SW480 (cell line): ENCODE data around the gene PRLR.
"Not testable (repeated sequence)": the region's sequence is repeated elsewhere in the genome, so short reads cannot be mapped to it uniquely, and the experiment has no call there.

ENCODE experiments used
- DNase-seq: peaks from one replicate; pipeline ENCODE4 v3.0.0-alpha.2; 2016; ENCODE audit warnings: low spot score

The PRLR gene

DNA sequence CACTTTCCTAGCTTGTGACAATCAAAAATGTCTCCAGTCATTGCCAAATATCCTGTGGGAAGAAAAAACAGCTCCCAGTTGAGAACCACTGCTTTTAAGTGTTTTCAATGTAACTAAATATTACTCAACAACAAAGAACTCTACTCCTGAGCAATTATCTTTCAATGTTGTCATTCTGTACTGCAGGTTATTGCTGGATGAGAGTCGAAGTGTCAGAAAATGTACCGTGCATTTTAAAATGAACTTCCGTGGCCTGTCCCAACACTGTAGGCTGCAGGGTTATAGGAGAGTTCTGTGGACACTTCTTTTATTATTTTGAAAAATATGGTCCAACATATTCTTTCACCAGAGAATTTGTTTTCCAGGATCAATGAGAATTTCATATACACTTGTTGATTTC lies 147.8 kb downstream of the PRLR start:
- no peak for DNase-seq

DNA sequence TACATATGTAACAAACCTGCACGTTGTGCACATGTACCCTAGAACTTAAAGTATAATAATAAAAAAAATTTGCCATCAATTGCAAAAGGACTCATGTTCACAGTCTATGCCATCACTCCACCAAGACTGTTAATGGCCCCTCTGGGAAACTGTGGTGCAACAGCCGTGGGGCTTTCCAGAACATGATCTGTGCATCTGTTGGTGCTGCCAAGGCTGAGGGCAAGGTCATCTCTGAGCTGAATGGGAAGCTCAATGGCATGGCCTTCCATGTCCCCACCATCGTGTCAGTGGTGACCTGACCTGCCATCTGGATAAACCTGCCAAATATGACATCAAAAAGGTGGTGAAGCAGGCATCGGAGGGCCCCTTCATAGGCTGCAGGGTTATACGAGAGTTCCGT lies 149.2 kb downstream of the PRLR start:
- no peak for DNase-seq

DNA sequence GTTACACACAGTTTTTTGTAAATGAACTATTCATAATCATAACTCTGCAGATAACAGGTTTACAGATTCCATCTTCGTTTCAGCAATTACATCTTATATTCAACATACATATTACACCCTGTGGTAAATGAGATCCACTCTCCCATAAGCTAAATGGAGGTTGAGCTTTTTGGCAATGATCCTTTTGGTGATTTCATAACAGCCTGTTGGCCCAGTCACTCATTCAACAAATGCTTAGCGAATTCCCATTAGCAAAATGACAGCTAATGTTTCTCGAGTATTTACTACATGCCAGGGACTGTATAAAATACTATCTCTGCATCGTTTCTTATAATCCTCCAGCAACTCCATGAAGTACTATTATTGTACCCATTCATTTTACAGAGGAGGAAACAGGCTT lies 157.1 kb downstream of the PRLR start:
- DNase-seq, result no peak

DNA sequence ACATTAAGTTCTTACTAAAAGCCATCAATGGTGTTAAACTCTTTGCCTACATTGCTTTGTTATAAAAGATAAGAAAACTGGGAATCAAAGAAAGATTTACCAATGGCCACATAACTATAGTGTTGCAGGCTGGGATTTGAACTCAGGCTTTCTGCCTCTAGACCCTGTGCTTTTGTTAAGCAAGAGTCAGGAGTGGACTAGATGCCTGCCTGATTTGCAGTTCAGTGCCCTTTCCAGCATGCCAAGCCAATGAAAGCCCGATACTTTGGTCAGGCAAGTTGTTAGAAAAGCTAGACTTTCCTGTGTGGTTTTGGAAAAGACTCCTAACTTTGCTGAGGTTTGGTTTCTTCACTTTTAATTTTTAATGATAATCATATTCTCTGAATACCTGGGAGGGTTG lies 161.1 kb downstream of the PRLR start:
- DNase-seq, result no peak

DNA sequence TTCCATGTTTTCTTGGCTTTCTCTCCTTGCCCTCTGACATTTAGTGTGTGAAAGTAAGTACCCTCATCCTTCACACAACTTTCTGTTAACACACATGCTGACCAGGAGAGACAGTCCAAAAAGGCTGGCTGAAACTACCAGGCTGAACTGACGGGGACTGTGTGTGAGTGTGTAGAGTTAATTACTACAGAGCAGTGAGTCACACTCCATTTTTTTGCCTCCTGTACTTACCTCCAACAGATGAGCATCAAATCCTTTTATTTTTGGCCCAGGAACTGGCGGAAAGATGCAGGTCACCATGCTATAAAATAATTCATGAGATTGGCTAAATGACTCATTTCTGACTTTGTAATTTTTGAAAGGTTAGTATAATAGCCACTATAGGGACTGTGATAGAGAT lies 162.3 kb downstream of the PRLR start:
- DNase-seq, result no peak

DNA sequence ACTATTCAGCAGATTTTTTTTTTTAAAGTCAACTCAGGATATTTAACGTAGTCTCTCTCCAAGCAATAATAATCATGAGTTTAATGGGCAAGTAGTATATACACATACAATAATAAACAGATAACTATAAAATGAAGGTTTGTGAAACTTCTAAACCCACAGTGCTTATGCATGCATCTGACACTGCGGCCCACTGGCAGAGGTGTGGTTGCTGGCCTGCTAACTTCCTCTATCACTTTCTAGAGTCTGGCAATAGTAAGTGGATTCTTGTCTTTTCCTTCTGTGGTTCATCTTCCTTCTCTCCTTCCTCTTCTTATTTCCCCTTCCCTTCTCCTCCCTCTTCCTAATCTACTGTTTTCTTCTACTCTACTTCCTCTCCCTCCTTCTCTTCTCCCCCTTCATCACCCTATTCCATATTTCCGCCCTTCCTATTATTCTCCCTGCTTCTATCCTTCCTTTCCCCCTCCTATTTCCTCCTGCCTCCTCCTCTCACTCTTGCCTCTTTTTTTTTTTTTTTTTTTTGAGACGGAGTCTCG lies 164.0 kb downstream of the PRLR start:
- DNase-seq, result no peak

DNA sequence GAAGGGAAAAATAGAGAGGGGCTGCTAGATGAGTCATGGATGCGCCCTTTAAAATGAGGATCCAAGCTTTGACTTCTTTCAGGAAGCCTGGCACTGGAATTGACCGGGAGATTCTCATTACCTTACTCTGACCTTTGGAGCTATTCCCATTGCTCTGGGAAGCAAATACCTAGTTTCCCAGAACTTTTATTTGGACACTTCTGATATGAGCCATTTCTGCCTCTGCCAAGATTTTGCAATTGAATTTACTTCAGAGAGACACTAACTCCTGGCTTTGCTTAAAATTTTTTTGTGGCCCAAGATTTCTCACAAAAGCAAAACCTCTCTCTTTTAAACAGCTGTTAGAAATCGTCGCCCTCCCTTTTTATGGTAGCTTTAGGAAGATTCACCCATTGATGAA lies 166.9 kb downstream of the PRLR start:
- DNase-seq, result no peak

DNA sequence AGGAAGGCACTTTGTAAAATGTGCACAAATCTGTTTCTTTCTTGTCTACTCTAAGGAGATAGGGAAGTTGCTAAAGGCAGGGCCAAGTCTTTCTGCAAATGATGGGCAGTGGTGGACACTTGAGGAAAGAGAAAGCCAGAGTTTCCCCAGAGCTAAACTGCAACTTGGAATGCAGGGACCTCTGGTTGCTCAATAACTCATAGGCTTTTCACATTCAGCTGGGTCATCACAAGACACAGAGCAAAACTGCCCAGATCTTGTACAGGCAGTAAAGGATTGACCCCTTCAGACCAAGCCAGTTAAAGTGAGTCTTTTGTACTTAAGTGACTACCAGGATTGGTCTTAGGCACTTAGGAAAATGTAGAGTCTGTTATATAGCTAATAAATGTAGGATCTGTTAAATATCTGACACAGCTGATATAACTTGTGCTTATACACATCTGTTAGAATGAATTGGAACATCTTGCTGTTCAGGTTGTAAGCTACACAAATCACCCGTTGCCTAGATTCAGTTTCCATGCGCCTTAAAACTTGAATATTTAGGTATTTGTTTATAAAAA lies 169.0 kb downstream of the PRLR start:
- no peak for DNase-seq

DNA sequence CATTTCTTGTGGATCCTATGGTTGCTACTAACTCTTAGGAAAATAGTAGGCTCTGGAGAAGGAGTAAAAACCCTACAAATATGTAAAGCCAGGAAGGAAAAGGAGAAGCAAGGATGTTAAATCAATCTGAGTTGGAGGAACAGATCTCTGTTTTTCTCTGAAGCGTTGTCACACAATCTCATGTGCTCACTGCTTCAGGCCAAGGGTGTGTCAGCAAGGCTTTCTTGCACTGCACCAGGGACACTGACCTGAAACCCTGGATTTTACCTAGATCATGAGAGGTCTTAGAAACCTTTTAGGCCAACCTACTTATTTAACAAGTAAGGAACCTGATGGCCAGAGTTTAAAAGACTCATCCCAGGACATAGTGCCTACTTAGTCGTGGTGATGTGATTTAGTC lies 170.1 kb downstream of the PRLR start:
- no peak for DNase-seq

DNA sequence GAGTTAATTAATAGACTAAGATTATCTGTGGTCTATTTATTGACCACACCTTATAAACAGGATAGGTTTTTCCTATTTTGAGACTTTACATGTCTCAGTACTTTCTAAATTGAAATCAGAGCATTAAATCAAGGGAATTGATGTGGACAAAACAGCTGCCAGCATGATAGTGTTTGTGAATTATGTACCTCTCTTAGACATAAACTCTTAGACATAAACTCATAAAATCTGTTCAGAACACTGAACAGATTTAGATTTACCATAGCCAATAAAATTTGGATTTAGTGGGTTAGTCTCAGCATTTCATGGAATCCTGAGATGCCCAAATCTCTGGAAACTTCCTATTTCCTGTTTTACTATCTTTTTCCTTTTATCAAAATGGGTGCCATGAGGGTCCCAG lies 171.0 kb downstream of the PRLR start:
- no peak for DNase-seq

DNA sequence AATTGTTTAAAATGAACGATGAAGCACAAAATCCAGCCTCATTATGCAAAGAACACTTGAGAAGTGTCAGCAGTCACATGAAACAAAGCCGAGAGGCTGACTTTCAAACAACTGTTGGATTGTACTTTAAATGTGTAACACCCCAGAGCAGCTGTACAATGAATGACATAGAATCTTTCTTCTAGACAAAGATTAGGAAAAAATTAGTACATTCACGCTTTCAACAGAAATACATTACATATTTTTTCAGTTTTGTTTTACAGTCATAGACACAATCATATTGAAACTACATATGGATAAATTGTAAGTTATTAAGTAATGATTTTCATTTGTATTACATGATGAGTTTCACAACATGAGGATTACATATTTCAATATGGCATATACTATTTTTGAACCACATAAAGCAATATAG lies 171.9 kb downstream of the PRLR start:
- no peak for DNase-seq

DNA sequence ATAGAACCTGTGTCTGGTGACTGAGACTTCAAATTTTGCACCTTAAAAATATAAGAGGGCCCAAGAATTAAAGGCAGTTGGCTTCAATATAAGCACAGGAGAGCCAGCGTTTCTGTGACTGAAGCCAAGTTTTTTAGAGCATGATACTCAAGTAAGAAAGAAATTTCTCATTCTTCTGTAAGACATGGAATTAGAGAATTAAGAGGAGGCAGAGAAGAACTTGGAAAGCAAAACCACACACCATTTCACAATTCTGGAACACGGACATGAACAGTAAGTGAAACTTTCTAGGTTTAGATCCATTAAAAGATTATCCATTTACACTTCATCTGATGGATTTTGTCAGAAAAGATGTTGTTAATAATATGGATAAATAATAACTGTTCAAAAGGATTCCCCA lies 173.6 kb downstream of the PRLR start:
- DNase-seq, result no peak

DNA sequence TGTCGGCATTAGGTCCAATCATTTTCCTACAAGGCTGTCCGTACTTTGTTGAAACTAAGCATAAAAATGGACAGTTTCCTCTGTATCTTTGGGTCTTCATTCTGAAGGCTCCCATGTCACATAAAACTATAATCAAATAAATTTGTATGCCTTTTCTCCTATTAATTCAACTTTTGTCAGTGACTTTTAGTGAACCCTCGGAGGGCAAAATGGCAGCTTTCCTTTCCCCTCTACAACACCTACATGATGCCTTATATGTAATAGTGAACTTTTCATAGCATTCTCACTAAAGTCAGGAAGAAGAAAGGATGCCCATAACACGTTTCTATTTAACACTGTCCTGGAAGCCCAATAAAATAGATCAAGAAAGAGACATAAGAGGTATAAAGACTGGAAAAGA lies 177.4 kb downstream of the PRLR start:
- no peak for DNase-seq

DNA sequence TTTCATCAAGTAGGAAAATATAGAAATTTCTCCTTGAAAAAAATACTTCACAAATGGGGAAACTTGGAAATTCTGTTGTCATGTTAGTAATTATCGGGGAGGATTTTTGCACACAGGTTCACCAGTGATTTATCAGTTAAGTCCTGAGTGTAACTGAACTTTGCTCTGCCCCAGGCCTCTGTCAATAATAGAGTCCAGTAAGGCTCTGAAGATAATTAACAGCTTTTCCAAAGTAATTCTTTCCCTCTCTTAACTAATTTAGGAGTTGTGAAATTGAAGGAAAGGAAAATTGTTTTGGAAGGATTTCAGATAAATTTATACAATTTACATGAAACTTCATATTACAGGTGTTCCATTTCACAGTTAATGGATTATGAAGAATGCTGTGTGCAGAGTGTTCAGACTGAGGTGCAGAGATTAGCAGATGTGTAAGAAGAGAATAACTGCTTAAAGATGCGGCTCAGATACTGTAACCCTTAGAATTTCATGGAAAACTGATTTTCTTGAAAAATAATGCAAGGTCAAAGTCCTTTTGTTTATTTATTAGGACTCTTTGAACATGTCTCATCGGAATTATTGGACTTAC lies 179.7 kb downstream of the PRLR start:
- DNase-seq, result no peak

DNA sequence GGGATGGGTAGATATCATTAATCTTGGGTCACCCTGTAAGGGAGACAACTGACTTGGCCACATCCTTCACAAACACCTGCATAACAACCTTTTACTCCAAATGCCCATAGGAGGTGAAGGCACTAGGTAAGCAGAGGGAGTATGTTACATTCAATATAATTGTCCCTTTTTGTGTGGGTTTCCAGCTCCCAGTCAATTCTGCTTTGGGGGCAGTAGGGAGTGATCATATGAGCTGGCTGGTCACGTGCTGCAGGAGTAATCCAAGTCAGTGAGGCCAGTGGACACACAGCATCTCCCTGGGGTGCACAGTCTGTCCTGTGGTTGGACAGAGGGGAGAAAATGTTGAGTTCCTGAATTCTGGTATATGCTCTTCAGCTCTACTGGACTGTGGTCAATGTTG lies 181.4 kb downstream of the PRLR start:
- no peak for DNase-seq

DNA sequence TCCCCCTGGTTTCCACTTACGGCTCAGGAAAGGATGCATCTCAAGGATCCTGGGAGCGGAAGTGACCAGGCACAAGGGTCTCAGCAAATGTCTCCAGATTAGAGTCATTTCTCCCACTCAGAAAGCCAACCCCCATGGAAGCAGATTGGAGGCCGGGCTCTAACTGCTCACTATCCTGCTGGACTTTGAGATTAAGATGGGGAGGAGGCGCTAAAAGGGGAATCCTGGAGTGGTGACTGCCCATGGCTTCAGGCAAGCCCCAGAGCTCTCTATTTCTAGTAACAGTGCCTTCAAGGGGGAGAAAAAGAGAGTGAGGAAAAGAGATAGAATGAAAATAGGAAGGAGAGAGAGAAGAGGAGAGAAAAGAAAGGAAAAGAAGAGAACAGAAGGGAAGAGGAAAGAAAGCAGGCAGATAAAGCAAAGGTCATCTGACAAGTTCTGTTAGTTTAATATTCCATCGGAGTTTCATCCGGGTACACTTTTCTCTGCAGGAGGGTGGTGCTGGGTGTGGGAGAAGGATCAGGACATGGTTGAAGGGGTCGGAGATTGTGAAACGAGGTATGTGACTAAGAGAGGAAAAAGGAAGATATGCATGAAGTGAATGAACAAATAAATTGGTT lies 182.4 kb downstream of the PRLR start, which contains the start of gene AGXT2:
TSS of gene AGXT2 (minus strand) at position 165 of the 620 bp plus-strand sequence. CDS start at position 108, 57 bp downstream.
- DNase-seq, result no peak

DNA sequence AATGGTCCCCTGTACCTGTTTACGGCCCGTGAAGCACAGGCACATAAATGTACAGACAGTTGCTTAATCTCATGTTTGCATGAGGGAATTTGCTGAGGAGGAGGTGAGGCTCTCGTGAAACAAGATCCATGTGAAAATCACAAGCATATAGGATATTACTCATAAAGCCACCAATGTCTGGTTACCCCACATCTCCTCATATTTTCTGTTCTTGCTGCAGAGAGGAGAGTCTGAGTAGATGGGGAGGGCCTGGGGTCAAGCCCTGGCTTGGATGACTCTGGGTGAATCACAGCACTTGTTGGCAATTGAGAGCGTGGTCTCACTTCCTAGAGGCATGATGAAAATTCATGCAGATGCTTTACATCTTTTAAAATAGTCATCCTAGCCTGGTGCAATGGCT lies 183.5 kb downstream of the PRLR start:
- DNase-seq, result no peak

DNA sequence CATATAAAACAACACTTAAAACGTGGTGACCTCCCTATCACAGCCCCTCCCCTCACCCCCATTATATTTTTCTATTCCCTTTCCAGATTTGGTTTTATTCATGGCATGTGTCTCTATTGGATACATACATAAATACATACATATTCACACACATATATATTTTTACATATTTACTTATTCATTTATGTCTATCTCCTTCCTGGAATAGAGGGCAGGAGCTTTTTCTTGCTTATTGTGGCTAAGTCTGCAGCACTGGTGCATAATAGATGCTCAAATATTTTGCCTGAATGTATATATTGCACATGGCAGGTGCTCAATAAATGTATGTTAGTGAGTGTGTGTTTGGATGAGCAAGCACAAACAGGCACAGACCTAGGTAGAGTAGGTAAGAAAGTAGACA lies 185.0 kb downstream of the PRLR start:
- no peak for DNase-seq

DNA sequence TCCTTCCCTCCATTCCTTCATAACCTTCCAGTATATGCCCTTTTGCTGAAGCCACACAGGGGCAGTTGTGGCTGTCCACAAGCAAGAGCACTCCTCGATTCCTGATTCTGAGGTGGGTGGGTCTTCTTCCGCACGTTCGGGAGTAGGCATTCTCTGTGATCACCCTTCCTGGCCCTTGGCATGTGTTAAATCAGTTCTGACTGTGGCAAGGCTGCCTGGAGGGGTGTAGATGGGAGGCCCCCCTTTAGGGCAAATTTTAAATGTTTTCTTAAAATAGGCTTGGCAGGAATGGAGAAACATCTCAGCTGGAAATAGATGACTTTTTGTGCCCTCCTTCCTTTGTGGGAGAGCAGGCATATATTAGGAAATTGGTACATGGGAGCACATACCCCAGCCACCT lies 185.6 kb downstream of the PRLR start:
- no peak for DNase-seq

DNA sequence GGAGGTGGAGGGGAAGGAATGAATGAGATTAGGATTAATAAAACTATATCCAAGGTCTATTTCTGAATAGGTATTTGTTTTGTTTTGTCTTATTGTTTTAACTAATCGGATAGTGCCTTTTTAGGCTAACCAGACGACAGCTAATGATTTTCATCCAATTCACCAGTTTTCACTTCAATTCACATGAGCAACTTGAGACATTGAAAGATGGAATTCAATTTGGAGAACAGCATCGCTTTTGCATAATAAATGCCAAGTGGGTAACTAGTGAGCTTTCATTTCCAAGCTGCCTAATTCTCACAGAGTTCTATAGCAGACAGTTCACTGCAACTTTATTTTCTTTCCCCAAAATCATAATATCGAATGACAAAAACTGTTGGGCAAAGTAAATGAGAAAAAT lies 187.5 kb downstream of the PRLR start:
- DNase-seq, result no peak

DNA sequence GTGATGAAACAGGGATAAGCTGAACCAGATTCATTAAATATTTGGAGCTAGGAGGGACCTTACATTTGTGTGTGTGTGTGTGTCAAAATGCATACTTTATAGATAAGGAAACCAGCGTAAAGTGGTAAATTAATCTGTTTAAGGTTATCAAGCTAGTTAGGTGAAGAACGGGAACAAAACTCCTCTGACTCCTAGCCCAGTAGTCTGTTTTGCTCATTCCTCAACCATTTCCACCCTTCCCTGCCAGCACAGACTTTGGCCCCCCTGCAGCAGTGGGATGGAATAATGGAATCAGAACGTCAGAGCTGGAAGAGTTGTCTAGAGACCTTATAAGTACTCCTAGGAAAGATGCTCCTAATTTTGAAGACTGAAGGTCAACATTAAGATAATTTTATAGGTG lies 189.0 kb downstream of the PRLR start:
- DNase-seq, result no peak

DNA sequence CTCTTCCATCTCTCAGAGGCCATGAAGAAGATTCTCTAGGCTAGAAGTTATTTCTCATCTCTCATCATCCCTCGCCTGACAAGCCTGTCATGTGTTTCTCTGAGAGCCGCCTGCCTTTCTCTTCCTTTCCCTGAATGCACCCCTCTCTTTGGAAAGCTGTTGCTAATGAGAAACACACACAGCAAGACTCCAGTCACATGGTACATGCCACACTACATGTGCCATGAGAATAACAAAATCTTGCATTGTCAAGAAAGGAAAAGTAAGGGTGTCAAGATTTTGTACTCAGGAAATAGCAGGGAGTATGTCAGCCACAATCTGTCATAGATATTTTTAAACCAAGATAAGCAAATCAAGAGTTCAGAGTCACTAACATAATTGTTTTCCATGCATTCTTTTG lies 191.4 kb downstream of the PRLR start:
- DNase-seq, result no peak

DNA sequence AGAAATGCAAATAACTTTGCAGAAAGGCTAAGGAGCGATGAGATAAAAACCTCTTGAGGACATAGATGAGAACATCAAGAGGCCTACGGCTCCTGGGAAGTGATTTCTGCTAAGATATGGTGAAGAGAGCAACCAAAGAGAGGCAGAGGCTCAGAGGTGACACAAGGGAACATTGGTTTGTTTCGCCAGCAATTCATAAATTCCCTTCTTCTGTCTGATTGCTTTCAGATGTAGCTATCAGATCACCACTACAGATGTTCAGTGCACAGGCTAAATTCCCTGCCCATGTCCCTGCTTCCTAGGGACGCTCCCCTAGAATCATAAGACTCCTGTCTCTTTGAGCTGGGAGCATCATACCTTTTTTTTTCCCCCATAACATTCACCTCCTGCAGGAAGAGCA lies 193.8 kb downstream of the PRLR start:
- DNase-seq, result no peak

DNA sequence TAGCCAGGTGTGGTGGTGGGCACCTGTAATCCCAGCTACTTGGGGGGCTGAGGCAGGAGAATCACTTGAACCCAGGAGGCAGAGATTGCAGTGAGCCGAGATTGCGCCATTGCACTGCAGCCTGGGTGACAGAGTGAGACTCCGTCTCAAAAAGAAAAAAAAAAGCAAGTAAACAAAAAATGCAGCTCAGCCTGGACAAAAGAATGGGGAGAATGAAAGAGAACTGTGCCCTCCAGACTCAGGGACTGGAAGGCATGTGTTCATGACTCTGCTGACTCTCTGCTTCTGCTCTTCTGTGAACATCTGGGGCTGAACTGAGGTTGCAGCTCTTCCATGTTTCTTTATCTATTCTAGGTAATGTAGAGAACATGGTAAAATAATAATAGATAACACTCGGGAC lies 194.4 kb downstream of the PRLR start:
- DNase-seq, result not testable (repeated sequence)
